Breast epithelium (tissue), 4 donors: ENCODE results near the gene CCDC70. TPM values are rescaled to one million over a fixed set of nuclear protein-coding genes. Genes with fewer than 3 reads are reported as not detected.

Experiments used
- DNase-seq, 2 donors: peaks; one replicate each; pipeline ENCODE4 v3.0.0-alpha.2; 2019; ENCODE audit warnings: low spot score in 2 of 2
- H3K27ac ChIP-seq, 2 donors: fragments of 200-600 bp; sonication (generic) in 1 of 2; one replicate each; pipeline ENCODE4 v1.5.1; 2016 to 2019; ENCODE audit warnings: mild to moderate bottlenecking in 1 of 2
- H3K27me3 ChIP-seq, 2 donors: fragments of 200-600 bp; sonication (generic) in 1 of 2; one replicate each; pipeline versions ENCODE4 v1.5.1 to v1.6.0; 2017 to 2019; ENCODE audit warnings: control low read depth in 1 of 2, mild to moderate bottlenecking in 1 of 2
- H3K36me3 ChIP-seq: fragments of 200-600 bp; one replicate; pipeline ENCODE4 v1.5.1; 2019
- H3K4me1 ChIP-seq, 2 donors: fragments of 200-600 bp; sonication (generic); one replicate each; pipeline ENCODE4 v1.5.1; 2016 to 2019; ENCODE audit warnings: control low read depth in 1 of 2
- H3K4me3 ChIP-seq, 3 donors: fragments of 200-600 bp; sonication (generic); 1 replicate in 2 of 3; 2 replicates in 1 of 3; pipeline ENCODE4 v1.5.1; 2016 to 2019; ENCODE audit warnings: mild to moderate bottlenecking in 3 of 3, moderate library complexity in 2 of 3
- H3K9me3 ChIP-seq, 2 donors: fragments of 200-600 bp; sonication (generic) in 1 of 2; one replicate each; pipeline ENCODE4 v1.5.1; 2016 to 2019; ENCODE audit warnings: control low read depth in 1 of 2
- CTCF ChIP-seq, 3 donors: fragments of 450-650 bp; IDR thresholded peaks; one replicate each; pipeline ENCODE4 v1.5.1; 2016 to 2017; ENCODE audit warnings: antibody characterized with exemption in 3 of 3, mild to moderate bottlenecking in 3 of 3, moderate library complexity in 3 of 3
- POLR2A ChIP-seq: fragments of 450-650 bp; IDR thresholded peaks from one replicate; pipeline ENCODE4 v1.6.1; 2016; ENCODE audit warnings: antibody characterized with exemption, mild to moderate bottlenecking, moderate library complexity
- POLR2AphosphoS5 ChIP-seq, 3 donors: sonication (generic); formaldehyde crosslinking; IDR thresholded peaks; one replicate each; pipeline ENCODE4 v1.6.1; 2017; ENCODE audit warnings: antibody characterized with exemption in 3 of 3
- intact Hi-C: fragments of 100-400 bp; cut with DNase I; formaldehyde crosslinking; loops from one replicate; pipeline ENCODE4 v1.15.1; 2023; ENCODE audit warnings: low total_unique reads
- total RNA-seq, 3 donors: library from RNA; depleted of rRNA; stranded (reverse); fragments of >200 nt; gene quantifications; one replicate each; pipeline ENCODE4 v1.1.0, GENCODE V29; 2016

CCDC70 gene
- total RNA-seq, 3 donors from 2014 or later: not detected

- H3K4me3 ChIP-seq: no peak overlapping the region
- no peaks in the 10 kb centered on the region for H3K9me3 ChIP-seq
- no peak overlapping the region for H3K27ac ChIP-seq
- no peaks in the 10 kb centered on the region for H3K27me3 ChIP-seq
- intact Hi-C loops: no loop called here
- H3K36me3 ChIP-seq: no peaks in the 10 kb centered on the region
- no peaks in the 10 kb centered on the region for H3K4me1 ChIP-seq
- no peak for TF ChIP-seq POLR2A
- TF ChIP-seq CTCF (IDR thresholded peaks at IDR 0.05): no peak
- no peak for TF ChIP-seq POLR2AphosphoS5 (IDR thresholded peaks at IDR 0.05)
- DNase-seq: no peak
These were observed 4.1 kb downstream of the CCDC70 start for GRCh38 chr13:51865838-51866237.

GRCh38 chr13:51867062-51867461 is 5.3 kb downstream of the CCDC70 start:
- no peak overlapping the region for H3K4me3 ChIP-seq
- H3K27ac ChIP-seq: no peak overlapping the region
- H3K36me3 ChIP-seq: no peaks in the 10 kb centered on the region
- no peaks in the 10 kb centered on the region for H3K9me3 ChIP-seq
- TF ChIP-seq CTCF (IDR thresholded peaks at IDR 0.05): no peak
- TF ChIP-seq POLR2AphosphoS5 (IDR thresholded peaks at IDR 0.05): no peak
- no peak for TF ChIP-seq POLR2A
- no peak for DNase-seq
- H3K27me3 ChIP-seq: no peaks in the 10 kb centered on the region
- intact Hi-C loops: no loop called here
- no peaks in the 10 kb centered on the region for H3K4me1 ChIP-seq

GRCh38 chr13:51869916-51870315 is 8.1 kb downstream of the CCDC70 start:
- H3K9me3 ChIP-seq: no peaks in the 10 kb centered on the region
- H3K4me3 ChIP-seq: no peak overlapping the region
- H3K36me3 ChIP-seq: no peaks in the 10 kb centered on the region
- no peak overlapping the region for H3K27ac ChIP-seq
- TF ChIP-seq POLR2AphosphoS5 (IDR thresholded peaks at IDR 0.05) (no peak), POLR2A (no peak), CTCF (IDR thresholded peaks at IDR 0.05) (no peak)
- intact Hi-C loops: no loop called here
- no peak for DNase-seq
- H3K27me3 ChIP-seq: no peaks in the 10 kb centered on the region
- H3K4me1 ChIP-seq: no peaks in the 10 kb centered on the region

- intact Hi-C loops: no loop called here
- Histone ChIP-seq H3K27me3 (no peaks in the 10 kb centered on the region), H3K4me1 (no peaks in the 10 kb centered on the region), H3K9me3 (no peaks in the 10 kb centered on the region), H3K36me3 (no peaks in the 10 kb centered on the region), H3K27ac (no peak overlapping the region), H3K4me3 (no peak overlapping the region)
- no peak for TF ChIP-seq POLR2AphosphoS5 (IDR thresholded peaks at IDR 0.05)
- TF ChIP-seq POLR2A: no peak
- no peak for TF ChIP-seq CTCF (IDR thresholded peaks at IDR 0.05)
- no peak for DNase-seq
These were observed 8.8 kb downstream of the CCDC70 start for GRCh38 chr13:51870616-51871015.

GRCh38 chr13:51873117-51873798 is 11.5 kb downstream of the CCDC70 start:
- no peaks in the 10 kb centered on the region for H3K4me1 ChIP-seq
- H3K4me3 ChIP-seq: no peak overlapping the region
- H3K9me3 ChIP-seq: no peaks in the 10 kb centered on the region
- H3K27ac ChIP-seq: no peak overlapping the region
- TF ChIP-seq POLR2AphosphoS5 (IDR thresholded peaks at IDR 0.05) (no peak), CTCF (IDR thresholded peaks at IDR 0.05) (no peak), POLR2A (no peak)
- no peaks in the 10 kb centered on the region for H3K36me3 ChIP-seq
- intact Hi-C loops: no loop called here
- no peak for DNase-seq
- no peaks in the 10 kb centered on the region for H3K27me3 ChIP-seq
